IMR-90 (cell line): ENCODE results near the gene RPS6KA2. TPM values are rescaled to one million over a fixed set of nuclear protein-coding genes. Genes with fewer than 3 reads are reported as not detected.

Source experiments
- ATAC-seq: fragments of 200-7000 bp; cut with Tn5 transposase; 2 replicates; pipeline ENCODE4 v1.9.1; 2020; ENCODE audit warnings: low read depth, mild to moderate bottlenecking, moderate library complexity
- BruUV-seq: library from RNA; stranded (reverse); fragments of 400-500 nt; replicated peaks from 2 replicates; lab custom pipeline; 2021; lab: Mats Ljungman, UMichigan
- CTCF ChIA-PET: fragments of 300-600 bp; formaldehyde crosslinking; extraction: SDS; loops from one replicate; lab custom pipeline; 2021; ENCODE audit warnings: antibody characterized with exemption; lab: Yijun Ruan, JAX
- POLR2A ChIA-PET: fragments of 300-600 bp; sonication (Branson Sonifier 250); formaldehyde crosslinking; loops from one replicate; lab custom pipeline; 2022; ENCODE audit warnings: antibody characterized with exemption; ENCODE audit not compliant: unreplicated experiment; lab: Charles Lee
- DNase-seq: peaks from one replicate; pipeline ENCODE4 v3.0.0; 2013
- H2AFZ ChIP-seq: replicated peaks from 2 replicates; pipeline ENCODE3; 2013; ENCODE audit warnings: low read length, mild to moderate bottlenecking; ENCODE audit not compliant: poor library complexity
- H2AK5ac ChIP-seq: 2 replicates; pipeline ENCODE4 v1.6.1; 2013; ENCODE audit warnings: low read depth, low read length, inconsistent platforms
- H2AK9ac ChIP-seq: replicated peaks from 2 replicates; pipeline ENCODE3; 2013; ENCODE audit warnings: mild to moderate bottlenecking, low read depth, low read length, moderate library complexity; ENCODE audit not compliant: poor library complexity
- H2BK120ac ChIP-seq: 2 replicates; pipeline ENCODE4 v1.6.1; 2013; ENCODE audit warnings: low read depth, low read length, inconsistent platforms
- H2BK15ac ChIP-seq: 3 replicates; pipeline ENCODE4 v1.6.1; 2013; ENCODE audit warnings: low read depth, low read length, inconsistent platforms
- H2BK20ac ChIP-seq: 2 replicates; pipeline ENCODE4 v1.6.1; 2013; ENCODE audit warnings: low read depth, mild to moderate bottlenecking, inconsistent platforms, low read length, moderate library complexity
- H2BK5ac ChIP-seq: 2 replicates; pipeline ENCODE4 v1.6.1; 2013; ENCODE audit warnings: mild to moderate bottlenecking, low read depth, low read length, inconsistent platforms; ENCODE audit not compliant: poor library complexity, severe bottlenecking
- H3K14ac ChIP-seq: replicated peaks from 2 replicates; pipeline ENCODE4 v1.6.1; 2013; ENCODE audit warnings: low read depth, low read length, inconsistent platforms
- H3K18ac ChIP-seq: 2 replicates; pipeline ENCODE4 v1.6.1; 2013; ENCODE audit warnings: low read depth, low read length, control low read depth
- H3K23ac ChIP-seq: 2 replicates; pipeline ENCODE4 v1.6.1; 2013; ENCODE audit warnings: low read depth, low read length, inconsistent platforms
- H3K27ac ChIP-seq: 2 replicates; pipeline ENCODE4 v1.5.1; 2013; ENCODE audit warnings: mild to moderate bottlenecking, control low read depth, low read length; ENCODE audit not compliant: insufficient read depth
- H3K27me3 ChIP-seq: 2 replicates; pipeline ENCODE4 v1.6.1; 2013; ENCODE audit warnings: low read length; ENCODE audit not compliant: control insufficient read depth, insufficient read depth
- H3K36me3 ChIP-seq: 2 replicates; pipeline ENCODE4 v1.6.1; 2013; ENCODE audit warnings: low read length, mixed read lengths; ENCODE audit not compliant: control insufficient read depth, insufficient read depth
- H3K4ac ChIP-seq: 2 replicates; pipeline ENCODE4 v1.6.1; 2013; ENCODE audit warnings: low read depth, low read length, inconsistent platforms
- H3K4me1 ChIP-seq: 2 replicates; pipeline ENCODE4 v1.6.1; 2013; ENCODE audit warnings: low read length, mixed read lengths; ENCODE audit not compliant: control insufficient read depth, insufficient read depth
- H3K4me2 ChIP-seq: 2 replicates; pipeline ENCODE4 v1.6.1; 2013; ENCODE audit warnings: low read depth, mild to moderate bottlenecking, control low read depth, low read length, moderate library complexity
- H3K4me3 ChIP-seq: 2 replicates; pipeline ENCODE4 v1.5.1; 2013; ENCODE audit warnings: low read depth, mild to moderate bottlenecking, control low read depth, low read length, moderate library complexity; ENCODE audit not compliant: insufficient read depth
- H3K56ac ChIP-seq: 2 replicates; pipeline ENCODE4 v1.6.1; 2013; ENCODE audit warnings: low read length, inconsistent platforms; ENCODE audit not compliant: insufficient read depth; ENCODE audit errors: extremely low read depth
- H3K79me1 ChIP-seq, 2 experiments: 2 replicates each; pipeline ENCODE4 v1.6.1; 2013; ENCODE audit warnings: low read length in 2 of 2, inconsistent platforms in 1 of 2, low read depth in 1 of 2
- H3K9ac ChIP-seq: 2 replicates; pipeline ENCODE4 v1.6.1; 2013; ENCODE audit warnings: low read depth, low read length, control low read depth
- H3K9me1 ChIP-seq: 2 replicates; pipeline ENCODE4 v1.6.1; 2013; ENCODE audit warnings: low read length, inconsistent platforms; ENCODE audit not compliant: insufficient read depth
- H3K9me3 ChIP-seq: 2 replicates; pipeline ENCODE4 v1.6.1; 2013; ENCODE audit warnings: low read length; ENCODE audit not compliant: control insufficient read depth, insufficient read depth
- H4K20me1 ChIP-seq: 2 replicates; pipeline ENCODE4 v1.6.1; 2013; ENCODE audit warnings: low read length, inconsistent platforms; ENCODE audit not compliant: insufficient read depth
- H4K5ac ChIP-seq: 2 replicates; pipeline ENCODE4 v1.6.1; 2013; ENCODE audit warnings: mild to moderate bottlenecking, low read depth, low read length, control low read depth
- H4K8ac ChIP-seq, 2 experiments: 2 replicates each; pipeline ENCODE4 v1.6.1; 2013; ENCODE audit warnings: low read depth in 2 of 2, low read length in 2 of 2, control low read depth in 1 of 2, inconsistent platforms in 1 of 2
- H4K91ac ChIP-seq: 2 replicates; pipeline ENCODE4 v1.6.1; 2013; ENCODE audit warnings: low read depth, low read length, inconsistent platforms; ENCODE audit not compliant: insufficient read depth
- BHLHE40 ChIP-seq: fragments of 150-350 bp; IDR thresholded peaks from 2 replicates; pipeline ENCODE4 v1.6.1; 2016; ENCODE audit warnings: mild to moderate bottlenecking, low read depth, low read length
- FOS ChIP-seq: fragments of 150-350 bp; IDR thresholded peaks from 2 replicates; pipeline ENCODE4 v1.6.1; 2016; ENCODE audit warnings: low read depth, low read length
- MAFK ChIP-seq: IDR thresholded peaks from 2 replicates; pipeline ENCODE4 v1.6.1; 2012; ENCODE audit warnings: low read depth, low read length, improper control_type of control experiment
- MAZ ChIP-seq: IDR thresholded peaks from 2 replicates; pipeline ENCODE4 v1.6.1; 2012; ENCODE audit warnings: low read depth, mild to moderate bottlenecking, low read length, improper control_type of control experiment, moderate library complexity, borderline replicate concordance
- MXI1 ChIP-seq: IDR thresholded peaks from 2 replicates; pipeline ENCODE4 v1.6.1; 2012; ENCODE audit warnings: low read depth, mild to moderate bottlenecking, low read length, moderate library complexity, borderline replicate concordance
- SMC3 ChIP-seq: fragments of 150-350 bp; IDR thresholded peaks from 2 replicates; pipeline ENCODE4 v1.6.1; 2016; ENCODE audit warnings: low read depth, mild to moderate bottlenecking, antibody characterized with exemption, low read length, moderate library complexity
- WGBS, 2 experiments: methylation state at CpG; one replicate each; pipeline versions ENCODE4 v1.1.5 to v1.1.7; 2013; ENCODE audit warnings: missing lambda C conversion rate in 2 of 2; ENCODE audit not compliant: insufficient read length in 1 of 2; ENCODE audit errors: extremely low coverage in 2 of 2; 5-methylcytosine and 5-hydroxymethylcytosine counted together
- dilution Hi-C: fragments of 300-500 bp; cut with HindIII; formaldehyde crosslinking; loops from one replicate; pipeline ENCODE4 v1.14.3; 2018; ENCODE audit warnings: low sequenced_read_pairs; ENCODE audit not compliant: unreplicated experiment
- in situ Hi-C: fragments of 300-500 bp; cut with MboI; formaldehyde crosslinking; loops from 3 replicates; pipeline ENCODE4 v1.14.3; 2019; ENCODE audit warnings: low sequenced_read_pairs, inconsistent platforms, mixed read lengths
- intact Hi-C: fragments of 100-400 bp; cut with micrococcal nuclease; formaldehyde crosslinking; loops from 2 replicates; pipeline ENCODE4 v1.10.0; 2022
- polyA plus RNA-seq, 3 experiments: library from polyadenylated mRNA; depleted of rRNA; stranded (reverse); fragments of >200 nt; gene quantifications; 2 replicates each; pipeline ENCODE4 v1.2.3, GENCODE V29; 2012; ENCODE audit warnings: low replicate concordance in 1 of 3
- total RNA-seq: library from RNA; depleted of rRNA; stranded (reverse); fragments of >200 nt; gene quantifications from 2 replicates; pipeline ENCODE4 v1.2.3, GENCODE V29; 2012
- TF ChIP-seq, protein P1 (sequence below): fragments of 150-350 bp; IDR thresholded peaks from 2 replicates; pipeline ENCODE4 v1.6.1; 2017; ENCODE audit warnings: mild to moderate bottlenecking, antibody characterized with exemption, low read length, low read depth

The RPS6KA2 gene
- total and polyA plus RNA-seq, 2 of the 4 experiments (the other 2 are of a cell fraction): 26.9 to 31.3 TPM

DNA sequence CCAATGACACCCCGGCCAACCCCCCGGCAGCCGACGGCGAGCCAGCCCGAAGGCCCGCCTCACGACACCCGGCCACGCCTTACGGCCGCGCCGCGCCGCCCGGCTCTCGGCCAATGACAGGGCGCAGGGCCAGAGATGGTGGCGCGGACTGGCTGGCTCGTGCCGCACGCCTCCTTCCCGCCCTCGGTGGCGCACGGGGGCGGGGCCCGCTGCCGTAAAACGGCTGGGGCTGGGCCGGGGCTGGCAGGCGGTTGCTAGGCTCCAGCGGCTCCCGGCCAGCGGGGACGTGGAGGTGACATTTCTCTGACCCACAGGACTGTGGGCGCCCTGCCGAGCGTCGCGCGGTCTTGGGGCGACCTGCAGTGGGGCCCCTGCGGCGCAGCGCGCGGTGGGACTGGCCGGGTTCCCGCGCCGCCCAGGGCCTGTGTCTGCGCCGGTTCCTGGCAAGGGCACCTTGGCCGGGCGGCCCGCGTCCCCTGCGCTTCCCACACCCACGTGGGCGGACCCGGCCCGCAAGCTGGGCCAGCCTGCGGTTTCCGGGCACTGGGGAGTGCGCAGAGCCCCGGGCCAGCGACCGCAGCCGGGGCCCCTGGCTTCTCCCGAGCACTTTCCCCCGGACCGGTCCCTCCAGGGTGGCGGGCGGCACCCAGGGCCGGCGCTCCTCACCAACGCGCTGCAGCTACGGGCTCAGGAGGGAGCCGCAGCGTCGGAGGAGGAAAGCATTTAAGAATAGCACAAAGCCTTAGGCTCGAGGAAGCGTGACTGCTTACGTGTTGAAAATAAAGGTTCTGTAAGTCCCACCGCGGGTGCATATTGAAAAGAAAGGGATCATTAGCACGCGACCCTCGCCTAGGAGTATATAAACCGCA, 243.9 kb downstream of the RPS6KA2 start, which contains the start of gene MPC1:
Gene MPC1, minus strand, starts transcription at position 8 of the 869 bp plus-strand sequence. CDS start 64 bp downstream, outside the sequence.
- no peak within 1 kb of the TSS; the same call in 1 of the 2 replicates for H2AK5ac ChIP-seq
- intact Hi-C loops: loop anchor here (1.0 to 5.0 kb wide), 3 partner anchors 40 to 106 kb away; partner anchors contain the start of gene SFT2D1
- H3K14ac ChIP-seq: 0 out of 2 replicates have a peak within 1 kb of the TSS, but pooled peaks have one; percentile 1
- no peak within 1 kb of the TSS for H4K91ac ChIP-seq
- peak within 1 kb of the TSS; percentile 95 for H3K4me2 ChIP-seq
- 1% methylated on average over 71 of the region's 94 CpGs; no CpG with 5 or more reads in 1 of the 2 experiments for WGBS, 2 experiments
- in situ Hi-C loops: no loop called here
- H3K9me3 ChIP-seq: no peaks in the 10 kb centered on the region
- no peak for TF ChIP-seq SMC3
- peak; percentile 21; the same call in 1 of the 2 replicates for TF ChIP-seq FOS
- no peak for TF ChIP-seq MAFK
- TF ChIP-seq BHLHE40: peak; percentile 86; the same call in 1 of the 2 replicates
- peak; percentile 72 for TF ChIP-seq MXI1
- peak; percentile 88; the same call in 1 of the 2 replicates for TF ChIP-seq MAZ
- TF ChIP-seq, protein P1, sequence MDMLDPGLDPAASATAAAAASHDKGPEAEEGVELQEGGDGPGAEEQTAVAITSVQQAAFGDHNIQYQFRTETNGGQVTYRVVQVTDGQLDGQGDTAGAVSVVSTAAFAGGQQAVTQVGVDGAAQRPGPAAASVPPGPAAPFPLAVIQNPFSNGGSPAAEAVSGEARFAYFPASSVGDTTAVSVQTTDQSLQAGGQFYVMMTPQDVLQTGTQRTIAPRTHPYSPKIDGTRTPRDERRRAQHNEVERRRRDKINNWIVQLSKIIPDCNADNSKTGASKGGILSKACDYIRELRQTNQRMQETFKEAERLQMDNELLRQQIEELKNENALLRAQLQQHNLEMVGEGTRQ: peak; percentile 71
- H3K9ac ChIP-seq: peak within 1 kb of the TSS; percentile 58
- ChIA-PET CTCF (no interaction called here), POLR2A (no interaction called here)
- H3K36me3 ChIP-seq: no peaks in the 10 kb centered on the region
- H3K9me1 ChIP-seq: no peaks in the 10 kb centered on the region
- no TSS peak for BruUV-seq
- H3K4me1 ChIP-seq: no peaks in the 10 kb centered on the region
- no peak within 1 kb of the TSS for H2BK5ac ChIP-seq
- peak within 1 kb of the TSS in 1 of 2 experiments; percentile 77; a peak in 1 of 4 replicates for H4K8ac ChIP-seq
- peak within 1 kb of the TSS; percentile 89 for H2AK9ac ChIP-seq
- peak within 1 kb of the TSS; percentile 17 for H3K27ac ChIP-seq
- DNase-seq: peak; percentile 92
- H3K4ac ChIP-seq: peak within 1 kb of the TSS; percentile 6; the same call in 1 of the 2 replicates
- no peak within 1 kb of the TSS for H2BK15ac ChIP-seq
- no peak within 1 kb of the TSS for H2BK120ac ChIP-seq
- no peak within 1 kb of the TSS for H2BK20ac ChIP-seq
- peak within 1 kb of the TSS; percentile 87 for H3K4me3 ChIP-seq
- no peak within 1 kb of the TSS for H3K18ac ChIP-seq
- no peak within 1 kb of the TSS for H4K5ac ChIP-seq
- H3K56ac ChIP-seq: peak within 1 kb of the TSS; percentile 61; the same call in 1 of the 2 replicates
- no peaks in the 10 kb centered on the region for H4K20me1 ChIP-seq
- no peak within 1 kb of the TSS; the same call in 1 of the 2 replicates for H3K23ac ChIP-seq
- peaks cover 0 to 5% of the 10 kb centered on the region in 2 experiments; a peak in 2 of 4 replicates for H3K79me1 ChIP-seq
- peak; percentile 99 for ATAC-seq
- dilution Hi-C loops: no loop called here
- peak within 1 kb of the TSS; percentile 99 for H2AFZ ChIP-seq
- no peaks in the 10 kb centered on the region; the same call in 1 of the 2 replicates for H3K27me3 ChIP-seq
